NCI-H1048 (cell line): ENCODE measurements around the gene TMCC3.
"Not testable (repeated sequence)": the region's sequence is repeated elsewhere in the genome, so short reads cannot be mapped to it uniquely, and the experiment has no call there.

ENCODE experiments used
- DNase-seq: peaks from one replicate; lab custom pipeline; 2025; lab: John Stamatoyannopoulos, UW

The TMCC3 gene

DNA sequence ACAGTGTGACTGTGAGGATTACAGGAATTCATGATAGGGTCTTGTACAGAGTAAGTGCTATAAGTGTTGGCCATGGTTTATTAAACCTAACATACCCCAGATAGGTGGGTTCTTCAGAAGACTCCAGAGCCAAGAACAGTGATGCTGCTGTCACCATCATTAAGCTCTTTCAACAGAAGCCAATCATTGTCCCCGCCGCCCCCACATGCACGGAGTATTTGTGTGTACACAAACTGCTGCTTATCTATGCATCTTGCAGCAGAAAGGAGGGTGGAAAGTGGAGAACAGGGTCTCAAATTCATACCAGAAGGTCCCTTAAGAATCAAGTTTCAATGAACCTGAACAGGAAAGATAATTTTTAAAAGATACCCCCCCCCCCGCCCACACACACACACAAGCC lies 51.2 kb downstream of the TMCC3 start:
- no peak for DNase-seq

DNA sequence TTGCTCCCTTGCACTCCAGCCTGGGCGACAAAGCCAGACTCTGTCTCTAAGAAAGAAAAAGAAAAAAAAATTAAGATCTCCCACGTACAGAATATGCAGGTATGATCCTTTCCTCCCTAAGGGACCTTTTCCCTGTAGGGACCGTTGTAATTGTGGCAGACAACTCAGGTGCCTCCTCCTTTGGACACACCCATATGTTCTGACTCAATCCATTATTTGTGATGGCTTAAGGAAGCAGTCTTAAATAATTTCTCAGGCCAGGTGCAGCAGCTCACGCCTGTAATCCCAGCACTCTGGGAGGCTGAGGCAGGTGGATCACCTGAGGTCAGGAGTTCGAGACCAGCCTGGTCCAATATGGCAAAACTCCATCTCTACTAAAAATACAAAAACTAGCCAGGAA lies 53.1 kb downstream of the TMCC3 start:
- DNase-seq: no peak

DNA sequence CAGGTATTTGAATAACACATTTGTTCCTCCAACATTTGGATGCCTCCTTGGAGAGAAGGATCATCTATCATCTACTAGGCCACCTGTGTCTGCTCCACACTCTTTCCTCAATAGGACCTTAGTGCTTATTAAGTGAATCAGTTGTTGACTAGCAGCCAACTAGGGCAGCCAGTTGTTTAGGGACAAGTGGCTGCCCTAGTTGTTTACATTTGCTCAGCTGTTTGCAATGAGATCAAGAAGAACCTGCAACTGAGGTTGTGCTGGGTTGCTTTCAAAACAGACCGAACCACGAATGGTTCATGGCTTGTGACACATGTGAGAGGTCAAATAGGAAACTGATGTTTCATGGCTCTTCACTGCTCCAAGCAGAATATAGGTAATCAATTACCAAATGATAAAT lies 53.8 kb downstream of the TMCC3 start:
- DNase-seq: no peak

DNA sequence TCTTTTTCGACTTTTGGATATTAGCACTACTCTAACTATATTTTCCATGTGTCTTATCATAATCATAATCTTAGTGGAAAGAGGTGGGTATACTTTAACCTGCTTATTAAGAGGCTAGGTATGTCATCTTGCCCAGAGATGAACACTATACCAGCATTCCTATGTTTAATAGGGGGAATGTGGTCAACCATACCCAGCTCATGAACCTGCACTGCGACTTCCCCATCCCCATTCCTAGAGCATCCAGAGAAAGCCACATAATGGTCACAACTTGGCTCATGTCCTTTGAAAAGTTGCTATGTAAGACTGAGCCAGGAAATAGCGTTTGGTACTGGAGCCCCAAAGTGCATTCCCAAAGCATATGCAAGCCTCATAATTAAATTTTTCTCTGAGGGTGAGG lies 55.2 kb downstream of the TMCC3 start:
- DNase-seq: no peak

DNA sequence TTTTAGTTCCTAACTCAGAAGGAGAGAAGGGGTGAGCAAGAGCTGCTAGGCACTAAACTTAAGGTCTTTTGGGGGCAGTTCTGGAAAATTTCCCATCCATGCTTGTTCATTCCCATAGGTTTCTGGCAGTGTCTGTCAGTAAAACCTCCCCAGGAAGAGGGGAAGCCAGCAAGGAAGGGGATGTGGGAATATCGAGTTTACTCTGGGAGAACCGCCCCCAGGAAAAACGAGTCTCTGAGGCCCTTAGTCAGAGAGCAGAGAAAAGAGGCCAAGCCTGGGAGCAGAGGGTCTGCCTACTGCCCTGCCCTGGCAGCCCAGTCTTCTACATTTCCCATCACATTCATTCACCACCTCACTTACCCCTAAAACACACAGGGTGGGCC lies 55.9 kb downstream of the TMCC3 start:
- DNase-seq: no peak

DNA sequence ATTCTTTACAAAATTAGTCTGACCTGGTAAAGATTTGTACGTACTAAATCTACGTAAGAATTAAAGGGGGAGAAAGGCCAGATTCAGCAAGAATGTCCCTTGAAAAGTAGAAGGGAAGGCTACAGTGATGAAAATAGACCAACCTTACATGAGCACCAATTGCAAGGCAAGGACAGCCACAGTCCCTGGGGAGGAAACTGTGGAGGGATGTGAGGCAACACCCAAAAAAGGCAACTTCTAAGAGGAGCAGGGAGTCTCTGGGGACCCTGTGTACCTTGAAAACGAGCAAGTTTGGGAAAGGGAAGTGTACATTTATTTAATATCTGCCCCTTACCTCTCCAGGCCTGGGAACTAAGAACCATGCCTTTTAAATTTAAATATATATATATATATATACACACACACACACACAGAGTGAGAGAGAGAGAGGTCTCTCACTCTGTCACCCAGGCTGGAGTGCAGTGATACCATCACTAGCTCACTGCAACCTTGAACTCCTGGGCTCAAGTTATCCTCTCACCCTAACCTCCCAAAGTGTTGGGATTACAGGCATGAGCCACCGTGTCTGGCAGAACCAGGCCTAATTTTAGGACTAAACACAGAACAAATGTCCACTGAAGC lies 56.4 kb downstream of the TMCC3 start:
- DNase-seq: no peak

DNA sequence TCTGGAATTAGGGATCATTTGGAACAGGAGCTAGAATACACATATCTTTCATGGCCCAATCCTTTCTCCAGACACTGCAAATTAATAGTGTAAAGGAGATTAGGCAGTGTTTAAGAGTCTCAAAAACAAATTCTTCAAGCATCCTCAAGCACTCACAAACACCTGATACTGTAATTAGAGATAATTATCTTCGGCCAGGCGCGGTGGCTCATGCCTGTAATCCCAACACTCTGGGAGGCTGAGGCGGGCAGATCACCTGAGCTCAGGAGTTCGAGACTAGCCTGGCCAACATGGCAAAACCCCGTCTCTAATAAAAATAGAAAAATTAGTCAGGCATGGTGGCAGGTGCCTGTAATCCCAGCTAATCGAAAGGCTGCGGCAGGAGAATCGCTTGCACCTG lies 57.6 kb downstream of the TMCC3 start:
- not testable (repeated sequence) for DNase-seq

DNA sequence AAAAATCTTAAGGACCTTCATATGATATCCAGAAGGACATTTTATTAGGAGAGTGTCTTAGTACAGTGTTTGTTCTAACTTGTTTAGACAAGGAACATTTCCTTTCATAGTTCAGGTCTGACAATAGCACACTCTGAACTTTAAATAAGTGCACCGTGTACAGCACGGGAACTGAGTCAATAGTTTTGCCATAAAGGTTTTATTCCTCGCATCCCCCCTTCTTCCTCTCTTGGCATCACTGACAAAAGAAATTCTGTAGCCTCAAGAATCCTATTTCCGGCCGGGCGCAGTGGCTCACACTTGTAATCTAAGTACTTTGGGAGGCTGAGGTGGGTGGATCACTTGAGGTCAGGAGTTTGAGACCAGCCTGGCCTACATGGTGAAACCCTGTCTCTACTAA lies 58.3 kb downstream of the TMCC3 start:
- DNase-seq: no peak

DNA sequence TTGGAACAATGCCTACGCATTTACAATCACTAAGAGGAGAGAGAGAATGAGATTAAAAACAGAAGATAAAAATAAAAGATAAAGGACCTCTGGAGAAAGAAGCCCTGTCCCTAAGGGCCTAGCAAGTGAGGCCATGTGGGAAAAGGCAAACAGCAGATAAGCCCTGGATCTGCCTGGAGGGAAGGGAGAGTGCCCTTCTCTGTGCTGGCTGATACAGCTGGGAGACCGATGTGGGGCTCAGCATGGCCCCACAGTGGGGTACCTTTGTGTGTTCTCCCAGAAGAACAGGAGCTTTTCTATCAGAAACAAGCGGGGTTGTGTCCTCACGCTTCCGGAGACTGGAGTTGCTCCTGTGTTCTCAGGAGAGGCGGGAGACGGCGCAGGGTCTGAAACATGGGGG lies 59.9 kb downstream of the TMCC3 start:
- no peak for DNase-seq

DNA sequence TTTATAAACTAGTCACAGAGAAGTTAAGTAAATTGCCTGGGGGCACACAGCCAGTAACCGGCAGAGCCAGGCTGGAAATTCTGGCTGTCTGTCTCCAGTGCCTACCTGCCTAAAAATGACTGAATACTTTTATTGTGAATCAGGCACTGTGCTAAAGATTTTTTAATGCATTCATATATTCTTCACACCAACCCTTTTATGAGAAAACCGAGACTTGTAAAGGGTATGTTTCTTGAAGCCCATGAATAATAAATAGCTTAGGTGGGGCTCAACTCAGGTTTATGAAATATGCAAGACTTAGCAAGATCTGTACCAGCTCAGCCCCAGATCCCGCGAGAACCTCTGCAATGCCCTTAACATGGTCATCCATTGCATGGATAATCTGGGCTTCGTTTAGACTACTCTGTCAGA lies 60.8 kb downstream of the TMCC3 start:
- no peak for DNase-seq

DNA sequence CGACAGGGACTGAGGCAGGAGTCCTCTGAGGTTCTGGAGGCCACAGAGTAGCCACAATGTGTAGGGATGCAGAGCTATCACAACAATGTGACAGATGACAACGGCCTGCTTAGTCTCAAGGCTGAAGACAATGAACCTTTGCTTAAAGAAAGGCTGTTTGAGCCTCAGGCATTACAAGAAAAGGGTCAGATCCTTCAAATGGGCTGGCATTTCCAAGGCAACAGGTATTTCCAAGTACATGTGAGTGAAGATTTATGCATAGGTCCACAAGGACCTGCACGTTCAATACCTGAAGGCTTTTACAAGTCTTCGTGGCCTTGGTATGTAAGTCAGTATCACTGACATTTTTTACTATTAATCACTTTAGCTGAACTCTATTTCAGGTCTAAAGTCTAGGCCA lies 62.0 kb downstream of the TMCC3 start:
- DNase-seq: no peak

DNA sequence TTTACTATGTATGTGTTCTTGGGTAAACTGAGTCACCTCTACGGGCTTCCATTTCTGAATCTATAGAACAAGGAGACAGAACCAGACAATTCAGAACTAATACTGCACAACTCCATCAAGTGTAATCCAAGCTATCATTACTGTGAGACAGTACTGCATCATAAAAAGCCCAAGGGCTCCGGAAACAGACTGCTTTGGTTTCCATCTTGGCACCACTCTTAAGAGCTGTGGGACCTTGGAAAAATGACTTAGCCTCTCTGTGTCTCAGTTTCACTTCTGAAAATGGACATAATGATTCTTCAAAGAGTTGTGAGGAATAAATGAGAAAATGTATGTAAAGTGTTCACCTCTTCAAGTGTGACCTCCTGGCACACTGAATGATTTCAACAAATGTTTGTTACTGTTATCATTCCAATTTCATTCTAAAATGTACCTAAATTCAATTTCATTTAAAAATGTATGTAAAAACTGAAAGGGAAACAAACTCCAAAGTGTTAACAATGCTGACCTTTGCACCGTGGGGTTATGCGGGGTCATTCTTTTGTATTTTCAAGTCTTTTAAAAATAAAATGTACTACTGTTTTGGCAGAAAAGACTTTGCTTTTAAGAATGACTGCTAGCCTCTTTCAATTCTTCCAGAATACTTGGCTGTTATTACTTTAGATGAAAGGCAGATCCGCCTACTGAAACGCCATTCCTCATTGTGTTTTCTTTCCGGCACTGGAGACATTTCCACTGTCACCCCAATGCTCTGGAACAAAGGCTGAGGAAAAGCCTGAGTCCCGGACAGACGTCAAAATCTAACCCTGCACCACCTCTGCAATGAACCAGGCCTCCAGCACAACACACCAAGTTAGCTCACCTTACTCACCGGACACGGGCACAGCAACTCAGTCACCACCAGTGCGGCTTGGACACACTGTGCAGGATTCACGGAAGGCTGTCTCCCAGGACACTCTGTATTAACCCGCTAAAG lies 62.8 kb downstream of the TMCC3 start:
- no peak for DNase-seq

DNA sequence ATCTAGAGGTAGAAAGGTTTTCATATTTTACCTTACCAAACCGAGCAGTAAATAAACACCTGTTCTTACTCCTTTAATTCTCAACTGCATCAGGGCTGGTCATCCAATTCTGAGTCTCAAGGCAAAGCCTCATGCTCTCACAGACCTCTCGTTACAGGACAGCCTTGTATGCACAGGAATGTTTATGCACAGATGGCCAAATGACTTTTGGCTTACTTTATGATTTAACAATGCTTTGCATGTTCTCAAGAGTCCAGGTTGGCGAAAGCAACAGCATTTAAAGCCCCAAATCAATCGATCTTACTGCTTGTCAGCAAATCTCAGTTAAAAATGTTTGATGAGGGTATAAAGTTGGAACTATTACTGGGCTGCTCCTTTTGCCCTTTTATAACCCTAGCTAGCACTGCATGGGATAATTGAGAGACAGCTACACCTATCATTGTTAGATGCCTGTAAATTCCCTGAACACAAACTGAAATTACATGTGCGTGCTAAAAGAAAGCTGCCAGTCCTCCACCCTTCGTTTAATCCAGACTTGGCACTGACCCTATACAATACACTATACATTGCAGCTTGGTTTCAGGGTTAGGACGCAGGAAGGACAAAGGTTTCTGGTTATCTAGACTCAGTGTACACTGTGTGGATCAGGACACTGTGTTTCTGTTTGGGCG lies 63.6 kb downstream of the TMCC3 start:
- no peak for DNase-seq

DNA sequence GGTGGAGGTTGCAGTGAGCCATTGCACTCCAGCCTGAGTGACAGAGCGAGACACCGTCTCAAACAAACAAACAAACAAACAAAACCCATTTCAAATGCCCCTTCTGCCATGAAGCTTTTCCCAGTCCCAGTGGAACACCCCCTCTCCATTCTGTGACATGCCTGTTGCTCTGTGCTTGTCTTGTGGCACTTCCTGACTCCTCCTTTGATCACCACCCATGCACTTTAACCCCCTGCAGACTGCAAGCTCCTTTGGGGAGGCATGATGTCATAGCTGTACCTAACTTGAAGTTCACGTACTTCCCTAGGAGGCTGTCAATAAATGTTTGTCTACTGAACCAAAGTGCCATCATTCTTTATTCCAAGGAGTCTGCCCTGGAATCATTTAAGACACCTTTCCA lies 64.7 kb downstream of the TMCC3 start:
- no peak for DNase-seq

DNA sequence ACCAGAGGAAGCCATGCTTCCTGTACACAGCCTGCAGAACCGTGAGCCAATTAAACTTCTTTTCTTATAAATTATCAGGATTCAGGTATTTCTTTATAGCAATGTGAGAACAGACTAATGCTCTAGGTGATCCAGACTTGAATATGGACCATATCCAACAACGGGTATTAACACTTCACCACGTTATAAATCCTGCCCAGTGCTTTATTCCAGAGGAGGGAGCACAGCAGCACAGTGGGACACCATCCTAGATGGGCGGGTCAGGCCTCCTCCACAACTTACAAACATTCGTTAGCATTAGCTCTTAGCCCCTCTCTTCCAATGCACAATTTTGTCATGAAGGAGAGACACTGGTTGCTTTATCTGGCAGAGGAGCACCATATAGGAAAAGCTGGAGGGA lies 66.0 kb downstream of the TMCC3 start:
- DNase-seq: no peak

DNA sequence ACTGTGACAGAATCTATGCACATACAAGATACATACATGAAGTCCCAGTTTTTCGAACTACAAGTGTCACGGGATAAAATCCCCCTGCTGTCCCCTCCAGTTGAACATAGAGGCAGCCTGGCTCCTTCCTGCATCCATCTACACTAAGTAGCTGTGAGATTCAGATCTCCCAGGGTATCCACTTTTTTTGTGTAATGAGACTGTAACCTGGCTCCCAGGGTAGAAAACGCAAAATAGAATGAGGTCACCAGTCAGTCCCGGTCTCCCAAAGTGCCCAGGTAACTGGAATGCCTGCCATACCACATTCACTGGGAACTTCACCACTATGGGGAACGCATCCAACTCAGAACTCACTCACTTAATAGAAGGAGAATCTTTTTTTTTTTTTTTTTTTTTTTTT lies 67.8 kb downstream of the TMCC3 start:
- DNase-seq: no peak

DNA sequence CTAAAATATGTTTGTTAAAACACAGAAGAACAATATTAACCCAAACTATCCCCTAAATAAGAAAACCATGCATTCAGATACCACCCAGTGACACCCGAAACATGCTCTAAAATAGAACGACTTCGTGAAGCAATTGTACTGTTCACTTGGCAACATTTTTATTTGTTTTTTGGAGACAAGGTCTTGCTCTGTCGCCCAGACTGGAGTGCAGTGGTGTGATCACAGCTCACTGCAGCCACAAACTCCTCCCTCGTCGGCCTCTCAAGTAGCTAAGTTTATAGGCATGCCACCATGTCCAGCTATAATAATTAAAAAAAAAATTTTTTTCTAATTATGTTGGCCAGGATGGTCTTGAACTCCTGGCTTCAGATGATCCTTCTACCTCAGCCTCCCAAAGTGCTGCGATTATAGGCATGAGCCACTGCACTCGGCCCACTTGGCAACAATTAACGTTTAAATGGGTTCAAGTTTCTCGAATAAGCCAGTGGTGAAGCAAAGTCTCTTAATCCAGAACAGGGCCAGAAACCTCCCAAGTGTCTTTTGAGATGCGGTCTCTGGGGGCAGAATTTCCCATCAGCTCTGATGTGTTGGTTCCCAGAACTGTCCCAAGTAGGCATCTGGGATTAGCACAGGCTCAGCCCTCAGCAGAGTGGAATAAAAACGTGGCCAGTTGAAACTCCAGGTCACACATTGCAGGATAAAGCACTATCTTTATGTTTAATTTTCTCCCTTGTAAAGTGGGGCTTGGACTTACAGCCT lies 74.5 kb downstream of the TMCC3 start:
- DNase-seq: no peak

DNA sequence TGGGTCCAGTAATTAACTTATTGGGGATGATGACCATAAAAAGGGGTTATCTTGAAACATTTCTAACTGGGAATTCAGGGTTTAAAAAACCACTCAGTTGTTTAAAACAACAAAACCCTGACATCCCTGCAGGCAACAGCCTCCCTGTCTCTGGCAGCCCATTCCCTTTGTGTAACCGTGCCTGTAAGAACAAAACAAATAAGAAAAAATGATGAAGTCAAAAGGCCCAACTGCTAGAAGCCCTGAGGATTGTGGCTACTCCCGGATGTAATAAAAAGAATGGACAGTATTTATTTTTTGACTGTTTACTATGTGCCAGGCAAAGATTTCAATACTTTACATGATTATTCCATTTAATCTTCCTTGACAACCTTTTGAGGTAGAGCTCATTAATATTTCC lies 75.3 kb downstream of the TMCC3 start:
- DNase-seq: no peak

DNA sequence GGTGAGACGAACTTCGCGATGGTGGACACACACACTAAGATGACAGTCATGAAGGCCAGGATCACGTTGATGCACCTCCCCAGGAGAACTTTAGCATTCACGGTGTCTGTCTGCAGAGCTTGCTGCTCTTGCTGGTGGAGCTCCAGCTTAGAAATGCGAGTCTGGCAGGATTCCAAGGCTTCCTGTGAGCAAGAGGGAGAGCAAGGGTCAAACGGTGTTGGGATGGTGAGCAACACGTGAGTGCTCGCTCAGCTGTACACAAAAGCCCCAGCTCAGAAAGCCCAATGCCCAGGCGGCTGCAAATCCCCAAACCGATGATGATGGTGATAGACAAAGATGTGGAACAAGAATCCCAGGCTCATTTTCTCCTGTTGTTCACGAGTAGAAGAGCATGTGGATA lies 78.8 kb downstream of the TMCC3 start:
- DNase-seq: no peak

DNA sequence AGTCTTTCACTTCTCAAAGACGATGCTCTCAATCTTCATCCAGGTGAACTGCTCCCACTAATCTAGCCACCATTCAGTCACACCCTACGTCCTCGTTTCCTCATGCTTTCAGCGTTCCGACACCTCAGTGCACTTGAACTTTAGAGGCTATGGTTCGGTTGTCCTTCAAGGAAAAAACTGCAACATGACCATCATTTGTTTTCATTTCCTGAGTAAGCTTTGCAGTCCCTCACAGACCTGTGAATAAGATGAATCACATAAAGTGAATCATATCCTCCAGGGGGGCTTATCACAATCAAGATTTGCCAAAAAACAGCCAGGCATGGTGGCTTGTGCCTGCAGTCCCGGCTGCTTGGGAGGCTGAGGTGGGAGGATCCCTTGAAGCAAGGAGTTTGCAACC lies 80.2 kb downstream of the TMCC3 start:
- DNase-seq: no peak

DNA sequence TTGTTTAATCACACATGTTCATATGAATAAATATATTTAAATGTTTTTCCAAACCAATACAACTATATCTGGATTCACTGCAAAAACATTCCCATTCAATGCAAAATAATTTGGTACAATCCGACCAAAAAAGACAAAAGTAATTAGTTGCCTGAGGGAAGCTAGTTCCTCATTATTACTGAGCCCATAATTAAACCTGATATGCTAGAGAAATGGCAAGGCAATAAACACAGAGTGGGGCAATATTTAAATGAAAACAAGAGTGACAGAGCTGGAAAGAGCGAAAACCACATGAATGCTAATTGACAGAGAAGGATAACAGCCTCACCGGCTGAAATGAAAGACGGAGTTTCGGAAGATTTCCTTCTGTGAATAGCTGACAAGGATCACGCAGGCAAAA lies 82.6 kb downstream of the TMCC3 start:
- no peak for DNase-seq

DNA sequence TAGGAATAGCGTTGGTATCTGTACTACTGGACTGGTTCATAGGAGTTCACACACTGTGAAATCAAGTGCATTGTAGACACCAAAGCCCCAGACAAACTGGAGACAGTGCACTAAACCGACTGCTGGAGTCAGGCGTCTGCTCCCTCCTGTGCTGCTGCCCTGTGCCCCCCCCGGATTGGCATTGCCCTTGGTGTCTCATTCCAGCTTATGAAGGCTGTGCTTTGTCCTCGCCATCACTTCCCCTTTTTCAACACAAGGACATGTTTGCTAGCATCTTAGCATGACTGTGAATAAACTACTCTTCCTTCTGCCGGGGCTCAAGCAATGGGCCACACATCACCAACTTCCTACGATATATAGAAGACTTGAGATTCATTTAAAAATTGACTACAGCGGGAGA lies 84.0 kb downstream of the TMCC3 start:
- no peak for DNase-seq
